Retinal pigment epithelial cell (primary cell): ENCODE results near the gene BRINP2.

Experiments used
- DNase-seq: peaks from one replicate; pipeline ENCODE4 v3.0.0-alpha.2; 2010; ENCODE audit warnings: low read depth
- H3K4me3 ChIP-seq: 2 replicates; pipeline ENCODE4 v1.5.1; 2011; ENCODE audit warnings: mild to moderate bottlenecking, low read length, control low read depth, moderate library complexity
- TF ChIP-seq, protein P1 (sequence below): conservative IDR thresholded peaks from 2 replicates; pipeline ENCODE4 v1.5.1; 2011; ENCODE audit warnings: low read depth, low read length, control low read depth, inconsistent platforms

The BRINP2 gene

DNA sequence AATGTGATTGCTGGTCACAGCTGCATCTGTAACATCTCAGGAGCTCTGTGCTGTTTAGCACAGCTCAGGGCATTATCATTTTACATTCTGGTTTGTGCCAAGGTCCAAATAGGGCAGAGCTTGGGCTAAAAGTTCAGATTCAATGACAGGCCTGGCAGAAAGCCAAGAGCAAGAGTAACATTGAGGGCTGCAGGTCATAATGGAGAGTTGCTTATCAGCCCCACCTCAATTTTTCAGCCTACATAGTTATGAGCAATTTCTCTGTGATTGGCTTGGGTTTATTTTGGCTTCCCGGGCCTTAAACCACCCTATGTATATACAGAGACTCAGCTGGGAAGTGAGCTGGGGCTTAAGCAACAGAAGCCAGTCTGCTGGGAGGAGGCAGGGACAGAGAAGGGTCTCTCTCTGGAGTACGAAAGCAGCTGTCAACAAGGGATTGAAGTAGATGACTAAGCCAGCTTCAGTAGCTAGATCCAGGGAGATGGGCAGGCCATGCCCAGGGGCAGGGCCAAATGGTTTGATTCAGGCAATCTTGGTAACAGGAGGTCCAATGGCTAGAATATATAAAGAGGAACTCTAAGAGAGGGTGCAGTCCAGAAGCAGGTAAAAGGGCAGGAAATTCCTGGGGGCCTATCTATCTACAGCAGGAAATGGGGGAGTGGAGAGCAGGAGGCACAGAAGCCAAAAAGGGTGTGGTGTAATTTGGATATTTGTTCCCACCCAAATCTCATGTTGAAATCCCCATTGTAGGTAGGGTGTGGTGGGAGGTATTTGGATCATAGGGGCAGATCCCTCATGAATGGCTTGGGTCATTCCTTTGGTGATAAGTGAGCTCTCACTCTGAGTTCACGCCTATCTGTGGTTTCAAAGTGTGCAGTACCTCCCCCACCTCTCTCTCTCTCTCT, 49.0 kb downstream of the BRINP2 start:
- TF ChIP-seq, protein P1, sequence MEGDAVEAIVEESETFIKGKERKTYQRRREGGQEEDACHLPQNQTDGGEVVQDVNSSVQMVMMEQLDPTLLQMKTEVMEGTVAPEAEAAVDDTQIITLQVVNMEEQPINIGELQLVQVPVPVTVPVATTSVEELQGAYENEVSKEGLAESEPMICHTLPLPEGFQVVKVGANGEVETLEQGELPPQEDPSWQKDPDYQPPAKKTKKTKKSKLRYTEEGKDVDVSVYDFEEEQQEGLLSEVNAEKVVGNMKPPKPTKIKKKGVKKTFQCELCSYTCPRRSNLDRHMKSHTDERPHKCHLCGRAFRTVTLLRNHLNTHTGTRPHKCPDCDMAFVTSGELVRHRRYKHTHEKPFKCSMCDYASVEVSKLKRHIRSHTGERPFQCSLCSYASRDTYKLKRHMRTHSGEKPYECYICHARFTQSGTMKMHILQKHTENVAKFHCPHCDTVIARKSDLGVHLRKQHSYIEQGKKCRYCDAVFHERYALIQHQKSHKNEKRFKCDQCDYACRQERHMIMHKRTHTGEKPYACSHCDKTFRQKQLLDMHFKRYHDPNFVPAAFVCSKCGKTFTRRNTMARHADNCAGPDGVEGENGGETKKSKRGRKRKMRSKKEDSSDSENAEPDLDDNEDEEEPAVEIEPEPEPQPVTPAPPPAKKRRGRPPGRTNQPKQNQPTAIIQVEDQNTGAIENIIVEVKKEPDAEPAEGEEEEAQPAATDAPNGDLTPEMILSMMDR: no peak
- no peak for DNase-seq
- no peak overlapping the region for H3K4me3 ChIP-seq

DNA sequence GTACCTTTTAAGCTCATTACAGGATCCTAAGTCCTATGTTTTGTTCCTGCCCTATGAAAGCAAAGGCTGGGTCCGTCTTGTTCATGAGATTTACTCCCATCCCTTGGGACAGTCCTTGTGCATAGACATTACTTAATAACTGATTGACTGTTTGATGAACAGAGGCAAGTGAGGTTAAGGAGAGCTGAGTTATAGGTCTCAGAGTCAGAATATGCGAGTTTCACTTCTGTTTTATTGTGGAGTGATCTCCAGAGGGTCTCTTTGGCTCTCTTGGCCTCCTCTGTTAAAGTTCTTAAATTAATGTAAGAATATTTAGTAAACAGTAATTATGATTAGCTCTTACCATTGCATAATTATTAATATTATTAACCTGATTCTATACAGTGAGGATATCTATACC, 52.6 kb downstream of the BRINP2 start:
- no peak overlapping the region for H3K4me3 ChIP-seq
- DNase-seq: no peak
- TF ChIP-seq, protein P1: no peak

DNA sequence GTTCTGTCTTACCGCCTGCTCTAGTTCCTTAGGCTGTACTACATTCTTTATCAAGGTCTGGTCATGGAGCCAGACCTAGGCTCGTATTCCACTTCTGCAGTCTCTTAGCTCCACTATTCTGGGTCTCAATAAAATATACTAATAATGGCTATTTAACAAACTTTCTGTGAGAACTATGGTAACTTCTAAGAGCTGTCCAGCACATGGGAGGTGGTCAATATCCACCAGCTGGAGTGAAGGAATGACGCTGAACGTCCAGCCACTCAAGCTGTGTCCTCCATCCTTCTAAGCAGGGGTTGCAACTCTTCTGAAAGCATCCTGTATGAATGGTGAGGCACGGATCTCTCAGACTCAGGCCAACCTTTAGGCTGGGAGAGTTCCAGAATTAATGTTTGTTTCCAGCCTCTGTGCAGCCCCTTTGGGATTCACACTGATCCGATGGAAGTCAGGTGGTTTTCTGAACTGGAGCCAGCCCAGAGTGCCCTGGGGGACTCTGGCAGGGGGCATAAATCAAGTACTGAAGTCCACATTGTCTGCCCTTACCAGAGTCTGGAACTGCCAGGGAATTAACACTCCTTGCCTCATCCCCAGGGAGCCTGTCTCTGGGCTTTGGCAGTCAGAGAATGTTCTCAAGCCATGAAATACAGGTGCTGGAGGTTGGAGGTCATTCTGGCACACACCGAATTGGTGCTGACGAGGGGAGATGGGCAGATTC, 57.4 kb downstream of the BRINP2 start:
- TF ChIP-seq, protein P1: no peak
- no peak for DNase-seq
- no peak overlapping the region for H3K4me3 ChIP-seq

DNA sequence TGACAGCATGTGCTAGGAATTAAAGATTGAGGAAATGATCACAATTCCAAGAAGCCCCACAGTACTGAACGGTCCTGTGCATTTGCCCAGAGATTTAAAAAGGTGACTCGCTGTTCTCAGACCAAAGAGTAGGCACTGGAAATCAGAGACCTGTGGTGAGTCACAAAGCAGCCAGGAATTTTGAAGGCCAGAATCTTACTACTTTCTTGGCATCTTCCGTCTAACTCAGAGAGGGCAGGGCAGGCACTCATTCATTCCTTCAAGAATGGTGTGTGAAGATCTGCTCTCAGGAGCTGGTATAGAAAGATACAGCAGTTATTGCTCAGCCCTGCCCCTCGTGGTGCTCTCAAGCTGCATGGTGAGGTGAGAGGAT, 57.9 kb downstream of the BRINP2 start:
- TF ChIP-seq, protein P1: peak; percentile 39
- H3K4me3 ChIP-seq: no peak overlapping the region
- DNase-seq: no peak

DNA sequence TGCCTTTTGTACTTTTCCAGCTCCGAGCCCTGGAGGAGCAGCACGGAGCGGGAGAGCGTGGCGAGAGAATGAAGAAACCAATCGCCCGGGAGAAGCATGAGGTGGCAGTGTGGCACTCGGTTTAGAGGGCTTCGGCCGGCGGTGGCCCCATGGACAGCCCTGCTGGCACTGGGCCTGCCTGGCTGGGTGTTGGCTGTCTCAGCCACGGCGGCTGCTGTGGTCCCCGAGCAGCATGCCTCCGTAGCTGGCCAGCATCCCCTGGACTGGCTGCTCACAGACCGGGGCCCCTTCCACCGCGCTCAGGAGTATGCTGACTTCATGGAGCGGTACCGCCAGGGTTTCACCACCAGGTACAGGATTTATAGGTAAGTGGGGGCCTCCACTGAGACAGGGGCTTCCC, 59.0 kb downstream of the BRINP2 start:
- DNase-seq: no peak
- no peak overlapping the region for H3K4me3 ChIP-seq
- TF ChIP-seq, protein P1: no peak

DNA sequence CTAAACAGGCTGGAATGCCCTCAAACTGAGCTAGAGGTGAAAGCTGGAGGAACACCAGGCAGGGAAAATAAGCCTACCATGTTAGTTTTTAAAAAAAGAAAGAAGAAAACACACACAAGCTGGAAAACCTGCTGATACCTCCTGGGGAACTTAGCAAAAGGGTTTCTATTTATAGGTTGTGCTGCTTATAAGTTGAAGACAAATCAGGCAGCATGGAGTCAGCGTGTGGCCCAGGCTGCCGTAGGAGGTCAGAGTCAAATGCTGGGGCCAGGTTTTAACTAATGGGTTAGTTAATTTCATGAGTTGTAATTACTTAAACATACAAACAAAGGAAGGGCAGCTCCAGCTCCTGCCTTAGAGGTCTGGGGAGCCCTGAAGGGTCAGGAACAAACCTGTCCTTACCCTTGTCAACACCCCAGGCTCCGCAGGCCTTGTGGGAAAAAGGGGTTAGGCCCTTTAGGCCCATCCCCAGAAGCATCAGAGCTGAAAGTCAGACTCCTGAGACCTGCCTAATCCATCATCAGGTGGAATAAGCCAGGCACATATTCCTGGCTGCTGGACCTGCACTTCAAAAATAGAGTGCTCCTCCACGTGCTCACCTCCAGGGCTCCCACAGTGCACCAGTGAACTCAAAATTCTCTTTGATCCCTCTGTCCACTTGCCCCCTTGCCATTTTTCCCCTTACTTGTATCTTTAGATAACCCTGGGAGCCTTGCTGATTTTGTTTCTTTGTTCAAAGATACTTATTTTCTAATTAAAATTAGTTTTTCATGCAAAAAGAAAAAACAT, 59.7 kb downstream of the BRINP2 start:
- H3K4me3 ChIP-seq: no peak overlapping the region
- TF ChIP-seq, protein P1: no peak
- DNase-seq: no peak
